Breast epithelium (tissue), 4 donors: ENCODE results near the gene DNAJC6. TPM values are rescaled to one million over a fixed set of nuclear protein-coding genes. Genes with fewer than 3 reads are reported as not detected.

Experiments used
- DNase-seq, 2 donors: peaks; one replicate each; pipeline ENCODE4 v3.0.0-alpha.2; 2019; ENCODE audit warnings: low spot score in 2 of 2
- H3K27ac ChIP-seq, 2 donors: fragments of 200-600 bp; sonication (generic) in 1 of 2; one replicate each; pipeline ENCODE4 v1.5.1; 2016 to 2019; ENCODE audit warnings: mild to moderate bottlenecking in 1 of 2
- H3K27me3 ChIP-seq, 2 donors: fragments of 200-600 bp; sonication (generic) in 1 of 2; one replicate each; pipeline versions ENCODE4 v1.5.1 to v1.6.0; 2017 to 2019; ENCODE audit warnings: control low read depth in 1 of 2, mild to moderate bottlenecking in 1 of 2
- H3K36me3 ChIP-seq: fragments of 200-600 bp; one replicate; pipeline ENCODE4 v1.5.1; 2019
- H3K4me1 ChIP-seq, 2 donors: fragments of 200-600 bp; sonication (generic); one replicate each; pipeline ENCODE4 v1.5.1; 2016 to 2019; ENCODE audit warnings: control low read depth in 1 of 2
- H3K4me3 ChIP-seq, 3 donors: fragments of 200-600 bp; sonication (generic); 1 replicate in 2 of 3; 2 replicates in 1 of 3; pipeline ENCODE4 v1.5.1; 2016 to 2019; ENCODE audit warnings: mild to moderate bottlenecking in 3 of 3, moderate library complexity in 2 of 3
- H3K9me3 ChIP-seq, 2 donors: fragments of 200-600 bp; sonication (generic) in 1 of 2; one replicate each; pipeline ENCODE4 v1.5.1; 2016 to 2019; ENCODE audit warnings: control low read depth in 1 of 2
- CTCF ChIP-seq, 3 donors: fragments of 450-650 bp; IDR thresholded peaks; one replicate each; pipeline ENCODE4 v1.5.1; 2016 to 2017; ENCODE audit warnings: antibody characterized with exemption in 3 of 3, mild to moderate bottlenecking in 3 of 3, moderate library complexity in 3 of 3
- POLR2A ChIP-seq: fragments of 450-650 bp; IDR thresholded peaks from one replicate; pipeline ENCODE4 v1.6.1; 2016; ENCODE audit warnings: antibody characterized with exemption, mild to moderate bottlenecking, moderate library complexity
- POLR2AphosphoS5 ChIP-seq, 3 donors: sonication (generic); formaldehyde crosslinking; IDR thresholded peaks; one replicate each; pipeline ENCODE4 v1.6.1; 2017; ENCODE audit warnings: antibody characterized with exemption in 3 of 3
- intact Hi-C: fragments of 100-400 bp; cut with DNase I; formaldehyde crosslinking; loops from one replicate; pipeline ENCODE4 v1.15.1; 2023; ENCODE audit warnings: low total_unique reads
- total RNA-seq, 3 donors: library from RNA; depleted of rRNA; stranded (reverse); fragments of >200 nt; gene quantifications; one replicate each; pipeline ENCODE4 v1.1.0, GENCODE V29; 2016

DNAJC6 gene
- 1 to 10 TPM in 2 of 3 donors, under 1 TPM in 1; 0.96 to 6.2 (median 4.2) TPM for total RNA-seq

GRCh38 chr1:65309304-65310077 lies at the start of gene DNAJC6:
Gene DNAJC6 (plus strand): TSS chr1:65309543. CDS start chr1:65309746, 203 bp downstream.
- Histone ChIP-seq H3K4me1 (no peaks in the 10 kb centered on the region), H3K27ac (no peak within 1 kb of the TSS), H3K27me3 (no peaks in the 10 kb centered on the region), H3K36me3 (no peaks in the 10 kb centered on the region), H3K4me3 (peak within 1 kb of the TSS; percentile 29 to 64 (median 53)), H3K9me3 (no peaks in the 10 kb centered on the region)
- DNase-seq = peak in 1 of 2 donors; percentile 59
- TF ChIP-seq POLR2A = no peak
- TF ChIP-seq CTCF (IDR thresholded peaks at IDR 0.05) = no peak
- TF ChIP-seq POLR2AphosphoS5 (IDR thresholded peaks at IDR 0.05) = no peak
- intact Hi-C loops = no loop called here

GRCh38 chr1:65259816-65260215 lies 49.5 kb upstream of the DNAJC6 start:
- intact Hi-C loops = no loop called here
- no peak for TF ChIP-seq POLR2A
- no peak for TF ChIP-seq POLR2AphosphoS5 (IDR thresholded peaks at IDR 0.05)
- TF ChIP-seq CTCF (IDR thresholded peaks at IDR 0.05) = no peak
- Histone ChIP-seq H3K36me3 (no peaks in the 10 kb centered on the region), H3K27me3 (no peaks in the 10 kb centered on the region), H3K27ac (no peak overlapping the region), H3K4me1 (peaks cover 8 to 9% of the 10 kb centered on the region in 2 donors), H3K4me3 (no peak overlapping the region), H3K9me3 (no peaks in the 10 kb centered on the region)
- DNase-seq = no peak

GRCh38 chr1:65260851-65261473 lies 48.4 kb upstream of the DNAJC6 start:
- H3K27me3 ChIP-seq = no peaks in the 10 kb centered on the region
- no peak overlapping the region for H3K4me3 ChIP-seq
- DNase-seq = no peak
- TF ChIP-seq POLR2AphosphoS5 (IDR thresholded peaks at IDR 0.05) = no peak
- no peak for TF ChIP-seq CTCF (IDR thresholded peaks at IDR 0.05)
- no peak for TF ChIP-seq POLR2A
- H3K4me1 ChIP-seq = peaks cover 4% of the 10 kb centered on the region in 2 donors
- no peak overlapping the region for H3K27ac ChIP-seq
- no peaks in the 10 kb centered on the region for H3K9me3 ChIP-seq
- no peaks in the 10 kb centered on the region for H3K36me3 ChIP-seq
- intact Hi-C loops = no loop called here

GRCh38 chr1:65263286-65263685 lies 46.1 kb upstream of the DNAJC6 start:
- Histone ChIP-seq H3K27me3 (no peaks in the 10 kb centered on the region), H3K36me3 (no peaks in the 10 kb centered on the region), H3K4me3 (no peak overlapping the region), H3K9me3 (no peaks in the 10 kb centered on the region), H3K4me1 (peaks cover 4% of the 10 kb centered on the region in 2 donors), H3K27ac (no peak overlapping the region)
- no peak for DNase-seq
- intact Hi-C loops = no loop called here
- TF ChIP-seq POLR2A (no peak), CTCF (IDR thresholded peaks at IDR 0.05) (no peak), POLR2AphosphoS5 (IDR thresholded peaks at IDR 0.05) (no peak)
